ENCODE results near the gene KRTAP10-10. TPM values are rescaled to one million over a fixed set of nuclear protein-coding genes. Genes with fewer than 3 reads are reported as not detected.
"Not testable (repeated sequence)": the region's sequence is repeated elsewhere in the genome, so short reads cannot be mapped to it uniquely, and the experiment has no call there.

KRTAP10-10 gene
- total RNA-seq, 1 experiment from 2014 or later = not detected

- Histone ChIP-seq H3K4me3 (ENCODE audit: low read length) (no peak within 1 kb of the TSS), H3K9me2 (replicated peaks; ENCODE audit: insufficient read depth, low read length) (no peaks in the 10 kb centered on the region), H3K36me3 (ENCODE audit: insufficient read depth, low read length) (0 out of 2 replicates have a peak, but pooled peaks cover 3% of the 10 kb centered on the region), H3K9me3 (ENCODE audit: low read length) (peaks cover 15% of the 10 kb centered on the region), H3K9ac (ENCODE audit: low read length) (no peak within 1 kb of the TSS), H4K20me1 (ENCODE audit: insufficient read depth, low read depth, low read length) (no peaks in the 10 kb centered on the region), H3K27me3 (ENCODE audit: low read length) (no peaks in the 10 kb centered on the region), H2AFZ (ENCODE audit: low read length) (no peak within 1 kb of the TSS), H3K4me2 (ENCODE audit: low read depth, low read length, poor library complexity, severe bottlenecking) (no peak within 1 kb of the TSS), H3K79me2 (ENCODE audit: low read length) (no peaks in the 10 kb centered on the region), H3K4me1 (ENCODE audit: low read length) (no peaks in the 10 kb centered on the region), H3K27ac (ENCODE audit: low read length) (no peak within 1 kb of the TSS)
- DNase-seq = no peak
Measured at GRCh38 chr21:44626673-44627143, 10.4 kb upstream of the KRTAP10-10 start, which contains the start of gene KRTAP10-9. TSS of gene KRTAP10-9 (plus strand) at chr21:44627093. CDS start at chr21:44627172, 79 bp downstream.

GRCh38 chr21:44627181-44627822 is 9.9 kb upstream of the KRTAP10-10 start:
- not testable (repeated sequence) for H2AFZ ChIP-seq (ENCODE audit: low read length); H3K27ac ChIP-seq (ENCODE audit: low read length); H3K79me2 ChIP-seq (ENCODE audit: low read length); H3K4me2 ChIP-seq (ENCODE audit: low read depth, low read length, poor library complexity, severe bottlenecking); H3K9me2 ChIP-seq (replicated peaks; ENCODE audit: insufficient read depth, low read length); H3K27me3 ChIP-seq (ENCODE audit: low read length); H4K20me1 ChIP-seq (ENCODE audit: insufficient read depth, low read depth, low read length); H3K4me1 ChIP-seq (ENCODE audit: low read length); H3K4me3 ChIP-seq (ENCODE audit: low read length); DNase-seq; H3K36me3 ChIP-seq (ENCODE audit: insufficient read depth, low read length); H3K9ac ChIP-seq (ENCODE audit: low read length)
- H3K9me3 ChIP-seq (ENCODE audit: low read length) = peaks cover 15% of the 10 kb centered on the region

- not testable (repeated sequence) for H3K9ac ChIP-seq (ENCODE audit: low read length); DNase-seq; H4K20me1 ChIP-seq (ENCODE audit: insufficient read depth, low read depth, low read length); H3K27ac ChIP-seq (ENCODE audit: low read length); H3K9me2 ChIP-seq (replicated peaks; ENCODE audit: insufficient read depth, low read length); H3K4me2 ChIP-seq (ENCODE audit: low read depth, low read length, poor library complexity, severe bottlenecking); H3K27me3 ChIP-seq (ENCODE audit: low read length); H3K79me2 ChIP-seq (ENCODE audit: low read length); H2AFZ ChIP-seq (ENCODE audit: low read length); H3K4me1 ChIP-seq (ENCODE audit: low read length); H3K4me3 ChIP-seq (ENCODE audit: low read length); H3K36me3 ChIP-seq (ENCODE audit: insufficient read depth, low read length)
- H3K9me3 ChIP-seq (ENCODE audit: low read length) = peaks cover 15% of the 10 kb centered on the region
Measured at GRCh38 chr21:44627831-44628233, 9.3 kb upstream of the KRTAP10-10 start.

GRCh38 chr21:44628707-44629391 is 8.3 kb upstream of the KRTAP10-10 start:
- no peaks in the 10 kb centered on the region for H4K20me1 ChIP-seq (ENCODE audit: insufficient read depth, low read depth, low read length)
- H3K79me2 ChIP-seq (ENCODE audit: low read length) = no peaks in the 10 kb centered on the region
- no peaks in the 10 kb centered on the region for H3K27me3 ChIP-seq (ENCODE audit: low read length)
- H3K4me2 ChIP-seq (ENCODE audit: low read depth, low read length, poor library complexity, severe bottlenecking) = no peak overlapping the region
- no peaks in the 10 kb centered on the region for H3K9me2 ChIP-seq (replicated peaks; ENCODE audit: insufficient read depth, low read length)
- H3K9me3 ChIP-seq (ENCODE audit: low read length) = peaks cover 12% of the 10 kb centered on the region
- H2AFZ ChIP-seq (ENCODE audit: low read length) = no peak overlapping the region
- H3K36me3 ChIP-seq (ENCODE audit: insufficient read depth, low read length) = 0 out of 2 replicates have a peak, but pooled peaks cover 3% of the 10 kb centered on the region
- no peaks in the 10 kb centered on the region for H3K4me1 ChIP-seq (ENCODE audit: low read length)
- H3K27ac ChIP-seq (ENCODE audit: low read length) = no peak overlapping the region
- H3K9ac ChIP-seq (ENCODE audit: low read length) = no peak overlapping the region
- no peak overlapping the region for H3K4me3 ChIP-seq (ENCODE audit: low read length)
- no peak for DNase-seq

GRCh38 chr21:44630440-44630839 is 6.7 kb upstream of the KRTAP10-10 start:
- no peak overlapping the region for H3K4me3 ChIP-seq (ENCODE audit: low read length)
- H3K79me2 ChIP-seq (ENCODE audit: low read length) = no peaks in the 10 kb centered on the region
- H3K9ac ChIP-seq (ENCODE audit: low read length) = no peak overlapping the region
- H3K4me2 ChIP-seq (ENCODE audit: low read depth, low read length, poor library complexity, severe bottlenecking) = no peak overlapping the region
- H2AFZ ChIP-seq (ENCODE audit: low read length) = peak overlapping the region; percentile 43; the same call in 1 of the 2 replicates
- H3K27me3 ChIP-seq (ENCODE audit: low read length) = no peaks in the 10 kb centered on the region
- H4K20me1 ChIP-seq (ENCODE audit: insufficient read depth, low read depth, low read length) = no peaks in the 10 kb centered on the region
- H3K27ac ChIP-seq (ENCODE audit: low read length) = no peak overlapping the region
- H3K9me3 ChIP-seq (ENCODE audit: low read length) = peaks cover 12% of the 10 kb centered on the region
- 0 out of 2 replicates have a peak, but pooled peaks cover 3% of the 10 kb centered on the region for H3K36me3 ChIP-seq (ENCODE audit: insufficient read depth, low read length)
- DNase-seq = peak; percentile 49
- H3K9me2 ChIP-seq (replicated peaks; ENCODE audit: insufficient read depth, low read length) = no peaks in the 10 kb centered on the region
- no peaks in the 10 kb centered on the region for H3K4me1 ChIP-seq (ENCODE audit: low read length)

- Histone ChIP-seq H2AFZ (ENCODE audit: low read length) (no peak overlapping the region), H3K27me3 (ENCODE audit: low read length) (no peaks in the 10 kb centered on the region), H3K36me3 (ENCODE audit: insufficient read depth, low read length) (0 out of 2 replicates have a peak, but pooled peaks cover 3% of the 10 kb centered on the region), H3K4me2 (ENCODE audit: low read depth, low read length, poor library complexity, severe bottlenecking) (no peak overlapping the region), H3K4me1 (ENCODE audit: low read length) (no peaks in the 10 kb centered on the region), H3K27ac (ENCODE audit: low read length) (no peak overlapping the region), H3K9me2 (replicated peaks; ENCODE audit: insufficient read depth, low read length) (no peaks in the 10 kb centered on the region), H3K9me3 (ENCODE audit: low read length) (peaks cover 12% of the 10 kb centered on the region), H3K4me3 (ENCODE audit: low read length) (no peak overlapping the region), H4K20me1 (ENCODE audit: insufficient read depth, low read depth, low read length) (no peaks in the 10 kb centered on the region), H3K79me2 (ENCODE audit: low read length) (no peaks in the 10 kb centered on the region), H3K9ac (ENCODE audit: low read length) (no peak overlapping the region)
- DNase-seq = no peak
Measured at GRCh38 chr21:44632067-44632466, 5.1 kb upstream of the KRTAP10-10 start.

GRCh38 chr21:44636209-44637017 is 743 bp upstream of the KRTAP10-10 start:
- no peaks in the 10 kb centered on the region for H3K27me3 ChIP-seq (ENCODE audit: low read length)
- no peak overlapping the region for H3K9ac ChIP-seq (ENCODE audit: low read length)
- H3K4me3 ChIP-seq (ENCODE audit: low read length) = no peak overlapping the region
- H3K79me2 ChIP-seq (ENCODE audit: low read length) = no peaks in the 10 kb centered on the region
- H3K9me3 ChIP-seq (ENCODE audit: low read length) = no peaks in the 10 kb centered on the region
- H2AFZ ChIP-seq (ENCODE audit: low read length) = no peak overlapping the region
- no peaks in the 10 kb centered on the region for H3K4me1 ChIP-seq (ENCODE audit: low read length)
- no peak for DNase-seq
- H3K4me2 ChIP-seq (ENCODE audit: low read depth, low read length, poor library complexity, severe bottlenecking) = no peak overlapping the region
- no peak overlapping the region for H3K27ac ChIP-seq (ENCODE audit: low read length)
- no peaks in the 10 kb centered on the region for H4K20me1 ChIP-seq (ENCODE audit: insufficient read depth, low read depth, low read length)
- no peaks in the 10 kb centered on the region for H3K36me3 ChIP-seq (ENCODE audit: insufficient read depth, low read length)
- no peaks in the 10 kb centered on the region for H3K9me2 ChIP-seq (replicated peaks; ENCODE audit: insufficient read depth, low read length)

GRCh38 chr21:44637851-44638348 is 744 bp downstream of the KRTAP10-10 start:
- H3K9me3 ChIP-seq (ENCODE audit: low read length); H2AFZ ChIP-seq (ENCODE audit: low read length); H3K9me2 ChIP-seq (replicated peaks; ENCODE audit: insufficient read depth, low read length); H3K4me3 ChIP-seq (ENCODE audit: low read length); H3K27ac ChIP-seq (ENCODE audit: low read length); H3K9ac ChIP-seq (ENCODE audit: low read length); H3K27me3 ChIP-seq (ENCODE audit: low read length); DNase-seq; H3K79me2 ChIP-seq (ENCODE audit: low read length); H3K36me3 ChIP-seq (ENCODE audit: insufficient read depth, low read length); H3K4me2 ChIP-seq (ENCODE audit: low read depth, low read length, poor library complexity, severe bottlenecking); H4K20me1 ChIP-seq (ENCODE audit: insufficient read depth, low read depth, low read length); H3K4me1 ChIP-seq (ENCODE audit: low read length): not testable (repeated sequence)

Data from Karpas-422 (cell line).